ENCODE data around the gene ELMO3. TPM values are rescaled to one million over a fixed set of nuclear protein-coding genes. Genes with fewer than 3 reads are reported as not detected.
A peak's percentile ranks its signal among the peaks of the same experiment; 100 is the strongest.

Gene ELMO3
- total and polyA plus RNA-seq, 2 of the 13 experiments (the other 11 are each of a cell fraction or from before 2014, with no cell fraction given) = 2.6 to 4.0 TPM

DNA sequence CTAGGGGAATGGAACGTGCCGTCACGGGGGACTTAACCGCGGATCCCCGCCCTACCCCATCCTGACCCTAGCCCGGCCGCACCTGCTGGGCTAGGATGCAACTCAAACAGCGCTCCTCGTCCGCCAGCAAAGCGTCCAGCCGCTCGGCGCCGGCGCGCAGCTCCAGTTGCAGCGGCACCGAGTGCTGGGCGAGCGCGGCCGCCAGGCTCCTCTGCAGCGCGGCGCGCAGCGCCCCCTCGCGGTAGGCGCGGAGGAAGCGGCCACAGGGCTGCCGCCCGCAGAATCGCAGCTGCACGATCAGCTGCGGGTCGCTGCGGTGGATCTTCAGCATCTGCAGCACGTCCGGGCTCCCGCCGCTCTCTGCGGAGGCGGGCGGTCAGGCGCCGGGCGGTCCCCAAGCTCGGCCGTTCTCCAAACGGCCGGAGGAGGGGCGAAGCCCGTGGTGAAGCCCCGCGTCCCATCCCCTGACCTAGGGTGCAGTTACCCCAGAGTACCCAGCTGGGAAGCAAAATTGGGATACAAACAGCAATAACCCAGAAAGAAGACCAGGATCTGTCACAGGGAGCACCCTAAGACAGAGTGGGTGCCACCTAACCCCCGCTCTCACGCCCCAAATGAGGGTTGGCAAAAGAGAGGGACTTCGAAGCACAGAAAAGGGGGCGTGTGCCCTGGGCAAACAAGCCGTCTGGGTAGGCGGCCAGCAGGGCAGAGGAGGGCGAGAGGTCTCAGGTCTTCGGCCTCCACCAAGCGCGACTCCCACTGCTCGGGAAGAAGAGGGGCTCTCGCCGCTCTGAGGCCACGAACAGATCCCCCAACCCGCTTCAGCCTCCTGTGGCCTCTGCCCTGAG lies 43.4 kb upstream of the ELMO3 start (continued):
- TF ChIP-seq ZNF337 (CRISPR knock-in tag; IDR thresholded peaks at IDR 0.05; ENCODE audit: borderline replicate concordance, low read depth) = no peak
- TF ChIP-seq ZC3H13 (CRISPR knock-in tag; IDR thresholded peaks at IDR 0.05) = 0 out of 2 replicates have a peak, but pooled peaks have one; percentile 14
- TF ChIP-seq ATRX (CRISPR knock-in tag; IDR thresholded peaks at IDR 0.05; ENCODE audit: borderline replicate concordance) = no peak
- 0 out of 2 replicates have a peak, but pooled peaks have one; percentile 31 for TF ChIP-seq ZNF580 (CRISPR knock-in tag; IDR thresholded peaks at IDR 0.05; ENCODE audit: borderline replicate concordance, low read depth)
- TF ChIP-seq NFKBIZ (CRISPR knock-in tag; IDR thresholded peaks at IDR 0.05) = no peak
- no peak for TF ChIP-seq SP140L (CRISPR knock-in tag; IDR thresholded peaks at IDR 0.05; ENCODE audit: borderline replicate concordance)
- TF ChIP-seq ZNF737 (CRISPR knock-in tag; IDR thresholded peaks at IDR 0.05; ENCODE audit: borderline replicate concordance) = no peak
- TF ChIP-seq, protein P1, sequence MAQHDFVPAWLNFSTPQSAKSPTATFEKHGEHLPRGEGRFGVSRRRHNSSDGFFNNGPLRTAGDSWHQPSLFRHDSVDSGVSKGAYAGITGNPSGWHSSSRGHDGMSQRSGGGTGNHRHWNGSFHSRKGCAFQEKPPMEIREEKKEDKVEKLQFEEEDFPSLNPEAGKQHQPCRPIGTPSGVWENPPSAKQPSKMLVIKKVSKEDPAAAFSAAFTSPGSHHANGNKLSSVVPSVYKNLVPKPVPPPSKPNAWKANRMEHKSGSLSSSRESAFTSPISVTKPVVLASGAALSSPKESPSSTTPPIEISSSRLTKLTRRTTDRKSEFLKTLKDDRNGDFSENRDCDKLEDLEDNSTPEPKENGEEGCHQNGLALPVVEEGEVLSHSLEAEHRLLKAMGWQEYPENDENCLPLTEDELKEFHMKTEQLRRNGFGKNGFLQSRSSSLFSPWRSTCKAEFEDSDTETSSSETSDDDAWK (CRISPR knock-in tag; IDR thresholded peaks at IDR 0.05) = no peak
- no peak for TF ChIP-seq ARID2 (CRISPR knock-in tag; IDR thresholded peaks at IDR 0.05; ENCODE audit: borderline replicate concordance)
- no peak for TF ChIP-seq PRPF4 (IDR thresholded peaks at IDR 0.05; ENCODE audit: low read depth, low read length, poor library complexity, severe bottlenecking)
- TF ChIP-seq, protein P2, sequence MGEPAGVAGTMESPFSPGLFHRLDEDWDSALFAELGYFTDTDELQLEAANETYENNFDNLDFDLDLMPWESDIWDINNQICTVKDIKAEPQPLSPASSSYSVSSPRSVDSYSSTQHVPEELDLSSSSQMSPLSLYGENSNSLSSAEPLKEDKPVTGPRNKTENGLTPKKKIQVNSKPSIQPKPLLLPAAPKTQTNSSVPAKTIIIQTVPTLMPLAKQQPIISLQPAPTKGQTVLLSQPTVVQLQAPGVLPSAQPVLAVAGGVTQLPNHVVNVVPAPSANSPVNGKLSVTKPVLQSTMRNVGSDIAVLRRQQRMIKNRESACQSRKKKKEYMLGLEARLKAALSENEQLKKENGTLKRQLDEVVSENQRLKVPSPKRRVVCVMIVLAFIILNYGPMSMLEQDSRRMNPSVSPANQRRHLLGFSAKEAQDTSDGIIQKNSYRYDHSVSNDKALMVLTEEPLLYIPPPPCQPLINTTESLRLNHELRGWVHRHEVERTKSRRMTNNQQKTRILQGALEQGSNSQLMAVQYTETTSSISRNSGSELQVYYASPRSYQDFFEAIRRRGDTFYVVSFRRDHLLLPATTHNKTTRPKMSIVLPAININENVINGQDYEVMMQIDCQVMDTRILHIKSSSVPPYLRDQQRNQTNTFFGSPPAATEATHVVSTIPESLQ (CRISPR knock-in tag; conservative IDR thresholded peaks at IDR 0.05) = no peak
- peak; percentile 38; the same call in 1 of the 2 replicates for TF ChIP-seq TBX2 (CRISPR knock-in tag; IDR thresholded peaks at IDR 0.05; ENCODE audit: borderline replicate concordance)
- no peak for TF ChIP-seq ZNF264 (CRISPR knock-in tag; IDR thresholded peaks at IDR 0.05)
- no peak for TF ChIP-seq ZNF460 (CRISPR knock-in tag; IDR thresholded peaks at IDR 0.05; ENCODE audit: borderline replicate concordance)
- TF ChIP-seq ZNF543 (CRISPR knock-in tag; IDR thresholded peaks at IDR 0.05) = peak; percentile 76; the same call in 1 of the 2 replicates
- 0 out of 2 replicates have a peak, but pooled peaks have one; percentile 30 for TF ChIP-seq GATAD1 (CRISPR knock-in tag; IDR thresholded peaks at IDR 0.05)
- TF ChIP-seq, protein P3, sequence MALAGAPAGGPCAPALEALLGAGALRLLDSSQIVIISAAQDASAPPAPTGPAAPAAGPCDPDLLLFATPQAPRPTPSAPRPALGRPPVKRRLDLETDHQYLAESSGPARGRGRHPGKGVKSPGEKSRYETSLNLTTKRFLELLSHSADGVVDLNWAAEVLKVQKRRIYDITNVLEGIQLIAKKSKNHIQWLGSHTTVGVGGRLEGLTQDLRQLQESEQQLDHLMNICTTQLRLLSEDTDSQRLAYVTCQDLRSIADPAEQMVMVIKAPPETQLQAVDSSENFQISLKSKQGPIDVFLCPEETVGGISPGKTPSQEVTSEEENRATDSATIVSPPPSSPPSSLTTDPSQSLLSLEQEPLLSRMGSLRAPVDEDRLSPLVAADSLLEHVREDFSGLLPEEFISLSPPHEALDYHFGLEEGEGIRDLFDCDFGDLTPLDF (CRISPR knock-in tag; IDR thresholded peaks at IDR 0.05) = no peak
- no peak for TF ChIP-seq CAMTA2 (CRISPR knock-in tag; IDR thresholded peaks at IDR 0.05; ENCODE audit: borderline replicate concordance)
- no peak for TF ChIP-seq PLSCR1 (CRISPR knock-in tag; IDR thresholded peaks at IDR 0.05; ENCODE audit: borderline replicate concordance)
- TF ChIP-seq HBP1 (CRISPR knock-in tag; IDR thresholded peaks at IDR 0.05; ENCODE audit: low read depth) = no peak

Measured in HepG2 (cell line).